Right atrium auricular region (tissue), 2 donors: ENCODE measurements around the gene TMEM203. TPM values are rescaled to one million over a fixed set of nuclear protein-coding genes. Genes with fewer than 3 reads are reported as not detected.

Source experiments
- DNase-seq: peaks from one replicate; pipeline ENCODE4 v3.0.0-alpha.2; 2019; ENCODE audit warnings: low spot score
- H3K27ac ChIP-seq, 2 donors: fragments of 200-600 bp; sonication (generic); 1 replicate in 1 of 2; 2 replicates in 1 of 2; pipeline ENCODE4 v1.5.1; 2016 to 2019
- H3K27me3 ChIP-seq, 2 donors: fragments of 200-600 bp; sonication (generic); one replicate each; pipeline versions ENCODE4 v1.5.1 to v1.6.0; 2017 to 2019
- H3K36me3 ChIP-seq: fragments of 200-600 bp; sonication (generic); one replicate; pipeline ENCODE4 v1.5.1; 2016
- H3K4me1 ChIP-seq, 2 donors: fragments of 200-600 bp; sonication (generic); one replicate each; pipeline versions ENCODE4 v1.5.1 to v1.6.0; 2017 to 2019
- H3K4me3 ChIP-seq, 2 donors: fragments of 200-600 bp; sonication (generic); 1 replicate in 1 of 2; 2 replicates in 1 of 2; pipeline ENCODE4 v1.5.1; 2017 to 2019; ENCODE audit warnings: mild to moderate bottlenecking in 1 of 2, moderate library complexity in 1 of 2
- H3K9me3 ChIP-seq, 2 donors: fragments of 200-600 bp; sonication (generic); one replicate each; pipeline ENCODE4 v1.5.1; 2019
- CTCF ChIP-seq, 2 donors: fragments of 200-600 bp; sonication (generic); IDR thresholded peaks; one replicate each; pipeline ENCODE4 v1.5.1; 2019; ENCODE audit warnings: antibody characterized with exemption in 2 of 2
- total RNA-seq, 2 donors: library from RNA; depleted of rRNA; stranded (reverse); fragments of >200 nt; gene quantifications; one replicate each; pipeline ENCODE4 v1.1.0, GENCODE V29; 2016

The TMEM203 gene
- total RNA-seq, 2 donors from 2014 or later = 31.4 to 33.9 TPM

GRCh38 chr9:137218754-137219271 is 13.4 kb upstream of the TMEM203 start:
- H3K9me3 ChIP-seq = no peaks in the 10 kb centered on the region
- DNase-seq = no peak
- H3K36me3 ChIP-seq = no peaks in the 10 kb centered on the region
- H3K27ac ChIP-seq = peak overlapping the region in 1 of 2 donors; percentile 42
- no peaks in the 10 kb centered on the region for H3K27me3 ChIP-seq
- peaks cover 0 to 45% of the 10 kb centered on the region in 2 donors for H3K4me1 ChIP-seq
- TF ChIP-seq CTCF (IDR thresholded peaks at IDR 0.05) = no peak
- no peak overlapping the region for H3K4me3 ChIP-seq

GRCh38 chr9:137218212-137218753 is 12.8 kb upstream of the TMEM203 start:
- Histone ChIP-seq H3K9me3 (no peaks in the 10 kb centered on the region), H3K4me1 (peaks cover 0 to 44% of the 10 kb centered on the region in 2 donors), H3K27me3 (no peaks in the 10 kb centered on the region), H3K4me3 (no peak overlapping the region), H3K36me3 (no peaks in the 10 kb centered on the region), H3K27ac (peak overlapping the region in 1 of 2 donors; percentile 42)
- DNase-seq = no peak
- no peak for TF ChIP-seq CTCF (IDR thresholded peaks at IDR 0.05)

- H3K27ac ChIP-seq = no peak overlapping the region
- TF ChIP-seq CTCF (IDR thresholded peaks at IDR 0.05) = no peak
- H3K9me3 ChIP-seq = no peaks in the 10 kb centered on the region
- no peaks in the 10 kb centered on the region for H3K36me3 ChIP-seq
- peak overlapping the region; percentile 14 to 25 for H3K4me3 ChIP-seq
- H3K4me1 ChIP-seq = peaks cover 0 to 37% of the 10 kb centered on the region in 2 donors
- no peaks in the 10 kb centered on the region for H3K27me3 ChIP-seq
- no peak for DNase-seq
Measured at GRCh38 chr9:137217276-137218211, 12.1 kb upstream of the TMEM203 start.

- no peak overlapping the region for H3K4me3 ChIP-seq
- DNase-seq = no peak
- TF ChIP-seq CTCF (IDR thresholded peaks at IDR 0.05) = no peak
- peaks cover 0 to 30% of the 10 kb centered on the region in 2 donors for H3K4me1 ChIP-seq
- H3K9me3 ChIP-seq = no peaks in the 10 kb centered on the region
- no peaks in the 10 kb centered on the region for H3K27me3 ChIP-seq
- no peaks in the 10 kb centered on the region for H3K36me3 ChIP-seq
- no peak overlapping the region for H3K27ac ChIP-seq
Measured at GRCh38 chr9:137216188-137216965, 10.9 kb upstream of the TMEM203 start.

GRCh38 chr9:137215196-137215986 is 9.9 kb upstream of the TMEM203 start:
- H3K27ac ChIP-seq = no peak overlapping the region
- peaks cover 0 to 25% of the 10 kb centered on the region in 2 donors for H3K4me1 ChIP-seq
- no peaks in the 10 kb centered on the region for H3K9me3 ChIP-seq
- DNase-seq = no peak
- no peak for TF ChIP-seq CTCF (IDR thresholded peaks at IDR 0.05)
- no peak overlapping the region for H3K4me3 ChIP-seq
- H3K36me3 ChIP-seq = no peaks in the 10 kb centered on the region
- H3K27me3 ChIP-seq = no peaks in the 10 kb centered on the region
